HG03460 (cell line): Measurements from ENCODE around the gene POLD3.
"Not testable (repeated sequence)": the region's sequence is repeated elsewhere in the genome, so short reads cannot be mapped to it uniquely, and the experiment has no call there.

Experiments
- ATAC-seq: cut with Tn5 transposase; IDR thresholded peaks from one replicate; pipeline ENCODE4 v1.9.1; 2021; ENCODE audit not compliant: unreplicated experiment

POLD3 gene

DNA sequence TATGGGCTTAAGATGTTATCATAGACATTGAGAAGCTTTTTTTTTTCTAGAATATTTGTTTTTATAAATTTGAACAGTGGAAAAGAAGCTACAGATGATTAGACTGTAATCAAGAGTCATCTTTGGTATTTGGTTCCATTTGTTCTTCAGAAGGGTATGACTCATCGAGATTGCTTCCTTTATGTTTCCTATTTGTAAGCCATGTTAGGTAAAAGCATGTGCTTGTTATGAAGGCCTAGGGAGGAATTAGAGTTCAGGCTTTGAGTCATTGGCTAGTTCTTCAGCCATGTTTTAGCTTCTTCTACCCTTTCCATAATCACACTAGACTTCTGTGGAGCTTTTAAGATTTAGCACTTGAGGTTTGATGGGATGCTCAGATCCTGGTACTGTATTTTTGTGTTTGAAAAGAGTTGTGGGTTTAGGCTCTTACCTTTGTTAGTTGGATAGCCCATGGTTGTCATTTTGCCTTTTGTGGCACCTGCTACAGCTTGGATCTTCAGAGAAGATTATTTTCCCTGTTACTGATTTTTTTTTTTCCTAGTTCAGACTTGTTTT is 44.3 kb downstream of the POLD3 start:
- no peak for ATAC-seq

DNA sequence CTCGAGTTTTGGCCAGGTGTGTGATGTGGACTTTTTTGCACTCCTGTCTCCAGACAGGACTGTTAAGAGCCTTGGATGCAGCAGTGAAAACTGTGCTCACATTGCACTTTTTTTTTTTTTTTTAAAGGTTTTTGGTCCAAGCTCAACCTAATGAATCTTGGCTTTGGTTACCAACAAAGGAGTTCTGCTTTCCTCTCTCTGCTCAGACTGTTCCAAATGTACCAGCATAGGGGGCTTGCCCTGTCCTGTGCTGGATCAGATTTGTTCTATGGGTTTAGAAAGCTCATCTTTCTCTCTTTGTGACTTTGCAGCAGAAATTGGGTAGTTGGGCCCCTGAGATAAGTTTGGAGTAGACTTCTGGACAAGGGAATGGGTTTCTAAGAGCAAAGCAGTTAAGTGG is 45.3 kb downstream of the POLD3 start:
- no peak for ATAC-seq

DNA sequence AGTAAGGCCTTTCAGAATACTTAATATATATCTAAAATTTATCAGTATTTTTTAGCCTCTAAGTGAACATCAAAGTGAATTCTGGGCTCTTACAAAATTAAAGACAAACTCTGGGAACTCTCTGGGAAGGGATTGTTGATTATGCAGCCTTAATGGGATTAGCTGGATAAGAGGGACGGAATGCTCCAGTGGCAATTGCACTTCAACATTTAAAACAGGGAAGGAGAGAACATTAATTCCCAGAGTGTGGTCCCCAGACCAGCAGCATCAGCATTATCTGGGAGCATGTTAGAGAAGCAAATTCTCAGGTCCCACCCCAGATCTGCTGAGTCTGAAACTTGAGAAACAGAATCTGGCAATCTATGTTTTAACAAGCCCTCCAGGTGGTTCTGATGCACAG is 46.5 kb downstream of the POLD3 start:
- ATAC-seq: no peak

DNA sequence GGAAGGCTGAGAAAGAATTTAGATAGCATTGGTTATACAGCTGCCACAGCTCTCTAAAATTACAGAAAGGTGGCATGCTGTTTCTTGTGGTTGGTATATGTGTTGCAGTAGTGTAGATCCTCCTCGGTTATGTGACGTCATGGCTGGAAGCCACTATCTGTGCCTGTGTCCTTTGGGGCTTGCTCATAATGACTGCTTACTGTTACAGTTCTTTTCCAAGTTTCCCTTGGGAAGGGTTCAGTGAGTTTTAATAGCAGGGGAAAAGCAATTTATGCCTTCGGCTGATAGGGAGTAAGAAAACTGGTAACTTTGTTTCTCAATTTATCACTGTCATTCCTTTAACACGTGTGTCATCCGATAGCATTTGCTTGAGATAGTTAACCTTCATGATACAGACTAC is 47.2 kb downstream of the POLD3 start:
- ATAC-seq: no peak

DNA sequence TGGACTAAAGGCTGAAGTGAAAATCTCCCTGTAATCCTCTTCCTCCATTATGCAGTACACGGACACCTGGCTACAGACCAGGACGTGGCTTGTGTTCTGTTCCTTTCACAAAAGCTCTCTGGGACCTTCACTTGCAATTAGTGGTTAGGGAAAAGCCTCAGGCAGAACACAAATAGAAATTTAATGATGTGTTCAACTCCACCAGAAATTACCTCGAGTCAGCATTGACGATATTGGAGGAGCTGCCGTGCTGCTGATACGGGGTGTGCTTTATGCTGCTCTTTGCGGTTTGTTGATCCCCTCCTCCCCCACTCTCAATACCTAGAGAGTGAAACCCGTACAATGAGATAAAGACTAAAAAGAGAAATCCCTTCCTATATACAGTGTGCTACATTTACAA is 48.9 kb downstream of the POLD3 start:
- no peak for ATAC-seq

DNA sequence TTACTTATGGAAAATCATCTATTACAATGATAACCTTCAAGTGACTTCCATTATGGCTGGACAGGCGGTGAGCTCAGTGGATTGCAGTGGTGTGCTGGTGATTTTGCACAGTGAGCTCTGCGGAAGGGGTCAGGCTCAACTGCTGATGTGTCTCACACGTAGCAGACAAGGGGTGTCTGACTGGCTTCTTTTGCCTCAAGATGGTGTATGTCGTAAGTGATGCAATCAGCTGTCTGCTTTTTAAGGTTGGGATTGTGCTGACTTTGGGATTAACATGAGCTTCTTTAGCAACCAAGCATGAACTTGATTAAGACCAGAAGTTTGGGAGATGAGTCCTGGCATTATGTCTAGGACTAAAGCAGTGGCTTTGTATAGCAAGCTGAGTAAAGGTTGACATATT is 49.5 kb downstream of the POLD3 start:
- ATAC-seq: no peak

DNA sequence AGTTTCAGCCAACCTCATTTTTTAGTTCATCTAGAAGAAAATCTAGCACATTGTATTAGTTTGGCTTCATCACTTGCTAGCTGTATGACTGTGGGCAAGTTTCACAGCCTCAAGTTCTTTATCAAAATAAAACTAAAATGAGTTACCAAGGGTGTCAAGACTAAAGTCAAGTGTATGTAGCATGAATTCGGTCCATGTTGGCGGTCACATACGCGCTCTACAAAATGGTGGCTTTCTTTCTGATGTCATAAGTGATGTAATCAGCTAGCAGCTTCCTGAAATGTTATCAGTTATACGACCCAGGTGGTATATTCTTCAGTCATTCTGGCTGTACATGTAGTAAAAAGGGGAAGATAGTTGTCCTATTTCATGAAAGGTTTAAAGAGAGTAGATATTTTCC is 50.5 kb downstream of the POLD3 start:
- no peak for ATAC-seq

DNA sequence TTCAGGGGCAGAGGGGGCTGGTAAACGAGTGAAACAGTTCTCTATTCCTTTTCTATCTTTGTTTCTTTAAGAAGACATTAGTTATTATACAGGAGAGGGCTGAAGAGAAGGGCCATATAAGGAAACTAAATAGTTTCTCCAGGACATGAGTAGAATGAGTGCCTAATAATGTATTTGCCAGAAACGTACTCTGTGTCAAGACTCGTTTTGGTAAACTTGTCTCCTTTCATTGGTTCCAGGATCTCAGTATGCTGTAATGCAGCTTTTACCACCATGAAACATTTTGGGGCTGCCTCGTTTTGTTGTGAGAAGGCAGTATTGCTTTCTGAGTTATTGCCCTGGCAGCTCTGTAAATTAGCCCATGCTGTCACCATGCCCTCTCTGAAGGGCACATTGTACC is 51.7 kb downstream of the POLD3 start:
- no peak for ATAC-seq

DNA sequence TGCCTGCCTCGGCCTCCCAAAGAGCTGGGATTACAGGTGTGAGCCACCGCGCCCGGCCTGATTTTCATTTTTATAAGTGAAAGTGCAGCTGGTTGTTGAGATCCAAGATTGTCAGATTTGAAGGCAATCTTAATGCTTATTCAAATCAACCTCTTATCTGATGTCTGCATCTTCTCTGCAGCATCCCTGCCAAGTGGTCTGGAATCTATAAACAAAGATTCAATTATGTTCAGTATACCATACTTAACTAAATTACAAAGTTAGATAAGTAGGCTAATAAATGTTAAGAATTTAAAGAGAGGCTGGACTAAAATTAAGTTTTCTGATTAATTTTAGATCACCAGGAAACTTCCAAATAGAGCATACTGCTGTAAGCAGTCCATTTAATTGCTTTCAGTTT is 53.8 kb downstream of the POLD3 start:
- ATAC-seq: no peak

DNA sequence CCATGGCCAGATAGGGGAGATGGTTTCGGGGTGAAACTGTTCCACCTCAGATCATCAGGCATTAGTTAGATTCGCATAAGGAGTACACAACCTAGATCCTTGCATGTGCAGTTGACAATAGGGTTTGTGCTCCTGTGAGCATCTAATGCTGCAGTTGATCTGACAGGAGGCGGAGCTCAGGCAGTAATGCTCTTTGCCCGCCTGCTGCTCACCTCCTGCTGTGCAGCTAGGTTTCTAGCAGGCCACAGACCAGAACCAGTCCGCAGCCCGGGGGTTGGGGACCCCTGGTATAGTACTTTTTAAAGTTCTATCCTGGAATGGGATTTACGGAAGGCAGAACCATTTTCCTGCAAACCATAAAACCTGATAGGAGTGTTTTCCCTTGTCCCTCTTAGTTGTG is 54.6 kb downstream of the POLD3 start:
- ATAC-seq: no peak

DNA sequence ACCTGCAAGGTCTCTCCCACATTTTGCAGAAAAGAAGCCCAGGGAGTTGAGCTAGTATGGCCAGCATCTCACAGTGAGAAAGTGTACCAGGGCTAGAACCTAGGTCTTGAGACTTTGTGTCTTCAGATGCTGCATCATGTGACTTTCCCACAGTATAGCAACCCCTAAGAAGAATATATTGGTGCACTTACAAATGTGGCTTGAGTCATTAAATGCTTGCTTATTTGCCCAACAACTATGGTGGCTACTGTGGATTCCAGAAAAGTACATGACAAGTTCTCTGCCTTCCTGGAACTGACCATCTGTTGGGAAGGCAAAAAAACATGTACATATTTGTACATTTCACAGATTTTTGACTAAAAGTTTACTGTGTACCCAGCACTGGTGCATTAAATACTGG is 55.0 kb downstream of the POLD3 start:
- no peak for ATAC-seq

DNA sequence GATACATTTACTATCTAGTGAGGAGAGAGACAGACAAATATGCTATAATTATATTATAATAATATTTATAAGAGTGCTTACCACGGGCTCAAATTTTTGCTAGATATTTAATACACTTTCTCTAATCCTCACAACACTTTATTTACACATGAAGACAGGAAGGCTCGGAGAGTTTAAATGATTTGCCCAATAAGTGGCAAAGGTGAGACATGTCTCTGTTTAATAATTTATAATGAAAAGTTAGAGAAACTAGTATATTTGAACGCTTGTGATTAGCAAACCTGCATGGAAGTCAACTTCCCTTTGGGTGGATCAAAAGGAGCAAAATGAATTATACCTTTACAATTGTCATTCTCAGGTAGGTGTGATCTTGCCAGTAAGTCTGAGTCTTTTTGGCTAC is 55.4 kb downstream of the POLD3 start:
- no peak for ATAC-seq

DNA sequence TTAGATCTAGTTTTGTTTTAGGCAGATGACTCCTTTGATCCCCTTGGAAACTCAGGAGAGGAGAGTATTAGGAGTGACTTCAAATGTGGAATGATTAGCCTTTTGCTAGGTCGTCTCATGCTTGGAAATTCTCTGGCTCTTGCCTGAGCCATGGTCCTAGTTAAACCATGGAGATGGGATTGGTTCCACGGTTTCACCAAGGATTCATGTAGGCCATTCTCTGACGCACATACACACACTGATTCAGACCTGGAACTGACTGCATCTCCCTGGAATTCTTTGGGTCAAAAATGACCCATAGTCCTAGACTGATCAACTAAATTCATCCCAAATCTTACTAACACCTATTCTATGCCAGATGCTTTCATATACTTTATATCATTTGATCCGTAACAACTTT is 56.5 kb downstream of the POLD3 start:
- ATAC-seq: no peak

DNA sequence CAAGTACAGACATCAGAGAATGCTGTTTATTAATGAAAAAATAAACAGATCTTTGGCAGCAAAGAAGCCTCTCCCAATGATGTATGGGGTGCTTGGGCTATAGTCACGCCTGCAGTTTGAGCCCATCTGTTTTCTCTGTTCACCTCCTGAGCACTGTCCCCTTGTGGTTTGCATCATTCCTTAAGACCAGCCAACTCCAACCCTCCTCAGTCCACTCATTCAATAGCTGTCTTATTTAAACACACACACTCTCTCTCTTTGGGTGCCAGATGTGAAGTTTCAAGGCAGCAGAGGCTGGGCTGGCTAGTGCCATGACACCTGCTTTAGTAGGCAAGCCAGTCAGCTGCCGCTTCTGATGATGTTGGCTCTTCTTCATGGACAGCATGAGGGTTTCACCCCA is 58.1 kb downstream of the POLD3 start:
- ATAC-seq: no peak

DNA sequence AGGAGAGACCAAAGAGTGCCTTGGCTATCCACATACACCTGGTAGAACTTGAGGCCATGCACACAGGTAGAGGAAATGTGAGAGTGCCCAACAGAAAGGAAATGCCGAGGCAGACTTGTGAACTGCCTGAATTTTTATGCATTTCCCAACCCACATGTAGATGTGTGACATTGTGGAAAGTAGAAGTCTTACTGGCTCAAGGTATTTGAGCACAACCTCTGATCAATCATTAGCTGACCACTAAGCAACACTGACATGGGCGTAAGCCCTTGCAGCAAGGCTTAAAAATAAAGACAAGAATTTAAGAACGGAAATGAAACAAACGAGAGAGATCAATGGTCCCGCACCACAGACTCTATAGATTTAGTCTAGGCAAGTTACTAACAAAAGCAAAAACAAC is 62.6 kb downstream of the POLD3 start:
- no peak for ATAC-seq

DNA sequence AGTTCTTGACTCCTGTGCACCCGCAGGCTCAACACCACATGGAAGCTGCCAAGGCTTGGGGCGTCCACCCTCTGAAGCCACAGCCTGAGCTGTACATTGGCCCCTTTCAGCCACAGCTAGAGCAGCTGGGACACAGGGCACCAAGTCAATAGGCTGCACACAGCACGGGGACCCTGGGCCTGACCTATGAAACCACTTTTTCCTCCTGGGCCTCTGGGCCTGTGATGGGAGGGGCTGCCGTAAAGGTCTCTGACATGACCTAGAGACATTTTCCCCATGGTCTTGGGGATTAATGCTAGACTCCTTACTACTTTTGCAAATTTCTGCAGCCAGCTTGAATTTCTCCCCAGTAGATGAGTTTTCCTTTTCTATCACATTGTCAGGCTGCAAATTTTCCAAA is 66.7 kb downstream of the POLD3 start:
- ATAC-seq: not testable (repeated sequence)

DNA sequence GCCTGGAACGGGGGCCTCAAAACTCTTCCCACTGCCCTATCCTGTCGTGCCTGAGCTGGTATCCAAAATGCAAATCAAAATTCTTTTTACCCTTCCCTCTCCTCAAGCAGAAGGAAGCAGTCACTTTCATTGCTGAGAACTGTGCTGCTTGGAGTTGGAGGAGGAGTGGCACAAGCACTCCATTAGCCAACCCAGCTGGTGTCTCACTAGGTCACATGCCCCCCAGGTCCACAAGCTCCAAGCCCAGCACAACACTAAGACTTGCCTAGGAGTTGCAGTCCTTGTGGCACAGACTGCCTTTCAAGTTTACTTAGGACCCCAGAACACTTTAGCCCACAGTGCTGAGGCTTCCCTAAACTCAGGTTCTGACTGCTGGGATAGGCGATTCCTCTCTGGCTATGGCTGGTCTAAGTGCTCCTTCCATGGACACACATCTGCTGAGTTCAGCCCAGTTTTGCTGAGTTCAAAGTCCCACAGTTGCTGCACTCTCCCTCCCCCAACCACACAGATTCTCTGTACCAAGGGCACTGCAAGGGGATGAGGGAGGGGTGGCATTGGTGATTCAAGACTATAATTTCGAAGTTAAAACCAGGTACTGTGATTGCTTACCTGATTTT is 70.2 kb downstream of the POLD3 start:
- no peak for ATAC-seq

DNA sequence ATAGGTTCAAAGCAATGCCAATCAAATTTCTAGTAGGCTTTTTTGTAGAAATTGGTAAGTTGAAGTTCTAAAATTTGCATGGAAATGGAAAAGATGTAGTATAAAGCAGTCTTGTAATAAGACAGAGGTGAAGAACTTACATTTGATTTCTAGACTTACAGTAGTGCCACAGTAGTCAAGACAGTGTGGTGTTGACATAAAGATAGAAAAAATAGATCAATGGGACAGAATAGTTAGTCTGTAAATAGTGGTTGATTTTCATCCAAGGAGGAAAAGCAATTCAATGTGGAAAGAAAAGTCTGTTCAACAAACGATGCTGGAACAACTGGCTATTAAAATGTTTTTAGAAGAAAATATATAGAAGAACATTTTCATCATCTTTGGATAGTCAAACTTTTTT is 70.9 kb downstream of the POLD3 start:
- no peak for ATAC-seq

DNA sequence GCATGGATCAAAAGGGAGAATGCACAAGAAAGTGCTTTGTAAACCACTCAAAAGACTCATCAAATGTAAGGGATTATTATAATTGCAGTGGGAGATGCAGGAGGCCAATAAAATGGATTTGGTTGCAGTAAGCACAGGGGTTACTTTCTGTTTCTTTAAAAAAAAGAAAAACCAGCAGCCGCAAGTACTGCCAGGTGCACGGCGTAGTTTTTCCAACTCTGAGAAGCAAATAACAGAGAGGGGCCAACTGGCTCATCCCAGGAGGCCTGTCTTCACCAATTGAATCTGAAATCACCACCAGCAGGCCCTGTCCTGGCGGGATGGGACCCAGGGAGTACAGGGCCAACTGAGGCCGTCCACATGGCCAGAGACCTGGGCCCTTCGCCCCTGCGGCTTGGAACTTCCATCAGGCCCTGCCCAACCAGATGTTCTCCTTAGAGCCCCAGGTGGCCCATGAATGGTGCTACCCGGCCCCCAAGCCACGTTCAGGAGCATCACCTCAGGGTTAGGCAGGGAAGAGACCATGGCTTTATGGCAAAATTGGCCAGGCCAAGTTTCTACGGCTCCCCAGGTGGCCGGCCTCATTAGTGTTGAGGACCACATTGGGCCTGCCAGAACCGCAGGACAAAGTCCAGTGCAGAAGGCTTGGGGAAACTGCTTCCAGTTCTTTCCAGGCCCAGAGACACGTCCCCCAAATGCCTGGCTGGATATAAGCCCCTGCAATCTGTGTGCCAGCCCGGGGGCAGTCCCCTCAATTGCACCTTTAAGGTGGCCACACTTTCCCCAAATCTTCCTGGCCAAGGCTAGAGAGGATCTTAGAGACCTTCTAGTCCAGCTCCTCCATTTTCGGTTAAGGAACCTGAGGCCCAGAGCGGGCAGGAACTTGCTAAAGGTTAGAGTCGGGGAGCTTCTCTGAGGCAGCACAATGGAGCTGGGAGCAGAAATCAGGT is 77.1 kb downstream of the POLD3 start:
- no peak for ATAC-seq

DNA sequence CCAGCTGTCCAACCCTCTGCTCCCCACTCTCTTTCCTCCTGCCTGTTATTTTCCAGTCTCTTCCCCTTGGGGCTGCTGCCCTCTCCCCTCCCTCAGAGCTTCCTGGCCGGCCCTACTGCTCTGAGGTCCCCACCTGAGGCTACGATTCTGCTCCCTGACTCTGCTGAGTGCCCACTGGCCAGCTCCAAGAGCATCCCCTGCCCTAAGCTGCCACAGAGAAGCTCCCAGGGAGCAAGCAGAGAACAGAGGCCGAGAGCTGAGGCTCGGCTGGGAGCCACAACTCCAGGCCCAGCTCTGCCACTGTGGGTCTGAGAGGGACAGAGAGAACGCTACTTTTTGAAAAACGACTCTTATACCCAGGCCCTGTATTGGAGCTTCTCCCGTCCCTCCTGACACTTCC is 77.8 kb downstream of the POLD3 start:
- no peak for ATAC-seq

DNA sequence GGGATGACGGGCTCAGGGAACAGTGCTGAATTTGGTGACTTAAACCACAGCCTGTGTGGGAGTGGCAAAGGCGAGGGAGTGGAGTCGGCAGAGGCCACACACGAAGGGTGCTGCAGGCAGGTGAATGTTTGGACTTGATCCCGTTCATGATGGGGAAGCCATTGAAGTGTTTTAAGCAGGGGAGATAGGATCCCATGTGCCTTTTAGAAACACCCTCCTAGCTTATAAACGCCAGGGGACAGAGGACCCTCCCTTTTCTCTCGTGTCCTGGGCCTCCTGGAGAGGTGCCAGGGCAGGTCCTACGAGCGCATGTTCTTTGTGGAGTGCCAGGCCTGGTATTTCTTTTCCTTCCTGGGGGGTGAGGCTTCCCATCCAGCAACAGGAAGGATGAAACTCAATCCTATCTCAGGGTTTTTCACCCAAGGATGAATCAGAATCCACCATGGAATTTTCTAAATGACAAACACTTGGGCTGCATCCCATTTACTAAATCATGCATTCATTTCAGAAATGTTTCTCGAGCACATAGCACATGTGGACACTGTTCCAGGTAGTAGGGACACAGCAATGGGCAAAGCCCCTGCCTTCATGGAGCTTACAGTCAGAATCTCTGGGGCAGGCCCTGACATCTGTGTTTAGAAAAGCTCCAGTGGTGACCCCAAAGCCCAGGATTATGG is 79.3 kb downstream of the POLD3 start:
- ATAC-seq: no peak
